GM12864 (cell line): ENCODE results near the gene KRT6C.
"Not testable (repeated sequence)": the region's sequence is repeated elsewhere in the genome, so short reads cannot be mapped to it uniquely, and the experiment has no call there.

Experiments used
- DNase-seq: peaks from one replicate; pipeline ENCODE4 v3.0.0-alpha.2; 2011; ENCODE audit warnings: low read depth
- H3K4me3 ChIP-seq: 2 replicates; pipeline ENCODE4 v1.5.1; 2011; ENCODE audit warnings: mild to moderate bottlenecking, low read depth, low read length, control low read depth
- TF ChIP-seq, protein P1 (sequence below): IDR thresholded peaks from 2 replicates; pipeline ENCODE4 v1.5.1; 2011; ENCODE audit warnings: low read depth, mild to moderate bottlenecking, moderate library complexity, low read length, control low read depth, inconsistent platforms; ENCODE audit errors: missing control alignments

KRT6C gene

DNA sequence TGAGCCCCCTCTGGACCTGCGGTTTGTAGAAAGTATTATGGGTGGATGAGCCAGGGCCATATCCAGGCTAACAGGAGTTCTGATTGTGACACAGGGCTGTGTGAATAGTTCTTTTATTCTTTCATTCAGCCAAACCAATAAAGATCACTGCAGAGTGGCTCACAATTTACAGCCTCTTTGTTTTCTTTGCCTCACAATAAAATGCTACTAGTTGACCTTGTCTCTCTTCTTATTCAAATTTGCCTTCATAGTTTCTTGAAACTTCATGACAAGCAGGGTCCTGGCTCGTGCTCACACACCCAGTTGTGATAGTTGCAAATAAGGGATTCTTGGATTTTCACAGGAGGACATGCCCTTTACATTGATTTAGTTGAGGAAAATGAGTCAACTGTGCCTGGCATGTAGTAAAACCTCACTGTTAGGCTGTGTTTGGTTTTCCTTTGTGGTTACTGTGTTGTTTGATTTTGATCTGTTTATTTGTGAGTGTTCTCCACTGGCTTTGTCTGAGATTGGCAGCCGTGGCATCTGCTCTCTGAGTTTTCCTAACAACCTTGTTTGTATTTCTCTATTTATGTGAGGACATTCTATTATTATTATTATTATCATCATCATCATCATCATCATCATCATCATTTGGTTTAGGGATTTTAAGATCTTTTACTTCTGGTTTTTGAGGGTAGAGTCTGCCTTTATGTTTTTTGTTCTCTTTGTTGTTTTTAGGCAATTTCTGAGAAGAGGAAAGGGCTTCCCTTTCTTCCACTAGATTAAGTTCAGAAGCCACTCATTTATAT lies 19.0 kb downstream of the KRT6C start:
- TF ChIP-seq, protein P1, sequence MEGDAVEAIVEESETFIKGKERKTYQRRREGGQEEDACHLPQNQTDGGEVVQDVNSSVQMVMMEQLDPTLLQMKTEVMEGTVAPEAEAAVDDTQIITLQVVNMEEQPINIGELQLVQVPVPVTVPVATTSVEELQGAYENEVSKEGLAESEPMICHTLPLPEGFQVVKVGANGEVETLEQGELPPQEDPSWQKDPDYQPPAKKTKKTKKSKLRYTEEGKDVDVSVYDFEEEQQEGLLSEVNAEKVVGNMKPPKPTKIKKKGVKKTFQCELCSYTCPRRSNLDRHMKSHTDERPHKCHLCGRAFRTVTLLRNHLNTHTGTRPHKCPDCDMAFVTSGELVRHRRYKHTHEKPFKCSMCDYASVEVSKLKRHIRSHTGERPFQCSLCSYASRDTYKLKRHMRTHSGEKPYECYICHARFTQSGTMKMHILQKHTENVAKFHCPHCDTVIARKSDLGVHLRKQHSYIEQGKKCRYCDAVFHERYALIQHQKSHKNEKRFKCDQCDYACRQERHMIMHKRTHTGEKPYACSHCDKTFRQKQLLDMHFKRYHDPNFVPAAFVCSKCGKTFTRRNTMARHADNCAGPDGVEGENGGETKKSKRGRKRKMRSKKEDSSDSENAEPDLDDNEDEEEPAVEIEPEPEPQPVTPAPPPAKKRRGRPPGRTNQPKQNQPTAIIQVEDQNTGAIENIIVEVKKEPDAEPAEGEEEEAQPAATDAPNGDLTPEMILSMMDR = no peak
- DNase-seq = no peak
- H3K4me3 ChIP-seq = no peak overlapping the region

DNA sequence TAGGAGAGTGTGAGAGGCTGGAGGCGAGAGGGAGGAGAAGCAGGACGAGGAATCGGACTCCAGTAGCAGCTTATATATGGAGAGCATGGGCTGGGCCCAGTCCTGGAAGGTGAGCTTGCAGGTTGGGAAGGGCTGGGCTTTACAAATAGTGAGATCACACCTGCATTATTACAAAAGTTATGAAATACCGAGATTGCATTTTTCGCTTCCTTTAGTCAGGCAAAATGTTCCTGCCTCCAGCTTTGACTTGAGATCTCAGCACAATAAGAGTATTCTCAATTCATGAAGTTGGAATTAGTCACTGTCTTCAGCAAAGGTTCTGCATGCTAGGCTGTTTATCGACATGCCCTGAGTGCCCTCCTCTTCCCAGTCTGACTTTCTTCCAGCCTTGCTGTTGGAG lies 21.5 kb downstream of the KRT6C start, which contains the start of gene KRT6B:
TSS of gene KRT6B (minus strand) at position 46 of the 400 bp plus-strand sequence. CDS start 68 bp downstream, outside the sequence.
- no peak for DNase-seq
- TF ChIP-seq, protein P1 = no peak
- no peak within 1 kb of the TSS for H3K4me3 ChIP-seq

DNA sequence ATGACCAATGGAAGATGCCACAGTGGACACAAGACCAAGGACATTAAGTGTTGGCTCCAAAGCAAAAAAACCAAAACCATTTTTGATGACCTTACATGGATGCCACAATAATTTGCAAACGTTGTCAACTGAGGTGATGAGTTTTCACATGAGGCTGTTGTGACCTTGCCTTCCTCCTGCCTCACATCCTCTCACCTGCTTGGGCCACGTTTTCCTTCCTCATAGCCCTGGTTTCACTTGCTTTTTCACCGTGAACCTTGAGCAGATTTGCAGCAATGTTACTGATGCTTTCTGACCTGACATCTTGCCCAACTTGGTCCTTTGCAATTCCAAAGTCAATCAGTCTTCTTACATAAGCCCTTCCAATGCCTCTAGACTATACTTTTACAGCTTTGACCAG lies 25.4 kb downstream of the KRT6C start:
- H3K4me3 ChIP-seq = no peak overlapping the region
- TF ChIP-seq, protein P1 = no peak
- no peak for DNase-seq

DNA sequence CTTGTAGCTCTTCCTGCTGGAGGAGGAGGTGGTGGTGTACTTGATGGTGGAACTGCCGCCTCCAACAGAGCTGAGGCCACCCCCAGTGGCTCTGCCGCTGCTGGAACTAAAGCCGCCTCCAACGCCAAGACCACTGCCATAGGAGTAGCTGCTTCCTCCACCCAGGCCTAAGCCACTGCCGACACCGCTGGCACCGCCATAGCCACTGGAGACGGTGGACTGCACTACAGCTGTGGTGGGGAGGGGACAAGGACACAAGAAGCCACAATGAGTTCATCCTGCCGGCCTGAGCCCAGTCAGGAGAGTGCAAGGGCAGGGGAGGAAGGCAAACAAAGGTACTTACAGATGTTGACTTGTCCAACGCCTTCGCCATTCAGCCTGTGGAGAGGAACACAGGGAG lies 26.4 kb downstream of the KRT6C start:
- not testable (repeated sequence) for H3K4me3 ChIP-seq, DNase-seq

DNA sequence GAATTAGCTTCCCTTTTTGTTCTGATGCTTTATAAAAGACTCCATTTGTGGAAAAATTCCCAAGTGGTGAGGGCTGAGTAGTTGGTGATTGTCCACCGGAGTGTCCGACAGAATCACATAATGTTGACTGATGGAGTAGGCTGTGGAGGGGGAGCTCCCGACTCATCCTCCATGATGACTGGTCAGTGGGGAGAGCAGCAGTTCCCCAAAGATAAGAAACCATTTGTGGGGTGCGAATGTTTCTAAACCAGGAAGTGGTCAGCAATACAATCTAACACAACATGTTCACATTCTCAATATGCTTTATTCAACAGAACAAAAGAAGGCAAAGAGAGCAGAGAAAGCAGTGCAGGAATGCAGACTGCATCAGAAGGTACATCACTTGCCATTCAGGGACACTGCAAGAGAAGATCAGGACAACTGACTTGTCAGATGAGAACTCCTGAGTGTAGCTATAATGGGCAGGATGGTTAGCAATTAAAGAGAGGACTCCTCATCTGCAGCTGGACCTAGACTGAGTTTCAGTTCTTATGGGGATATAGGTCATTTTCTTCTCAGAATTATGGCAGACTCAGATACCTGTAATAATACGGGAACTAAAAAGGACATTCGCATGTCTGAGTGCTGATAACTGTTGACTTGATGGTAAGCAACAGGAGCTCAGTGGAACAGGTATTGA lies 27.1 kb downstream of the KRT6C start:
- DNase-seq = no peak
- TF ChIP-seq, protein P1 = no peak
- H3K4me3 ChIP-seq = no peak overlapping the region

DNA sequence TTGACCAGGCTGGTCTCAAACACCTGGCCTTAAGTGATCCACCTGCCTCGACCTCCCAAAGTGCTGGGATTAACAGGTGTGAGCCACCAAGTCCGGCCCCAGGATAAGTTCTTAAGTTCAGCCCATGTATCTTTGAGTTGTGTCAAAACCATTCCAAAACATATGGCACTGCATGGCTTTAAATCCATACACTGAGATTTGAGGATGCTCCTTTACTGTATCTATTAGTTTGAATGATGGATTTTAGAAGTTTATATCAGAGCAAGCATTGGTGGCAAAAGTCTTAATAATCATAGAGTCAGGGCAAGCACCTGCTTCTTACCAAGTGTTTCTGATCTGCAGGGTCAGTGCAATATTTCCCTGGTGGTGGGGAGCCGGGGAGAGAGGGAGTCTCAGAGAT lies 27.7 kb downstream of the KRT6C start:
- no peak overlapping the region for H3K4me3 ChIP-seq
- DNase-seq = no peak
- TF ChIP-seq, protein P1 = no peak

DNA sequence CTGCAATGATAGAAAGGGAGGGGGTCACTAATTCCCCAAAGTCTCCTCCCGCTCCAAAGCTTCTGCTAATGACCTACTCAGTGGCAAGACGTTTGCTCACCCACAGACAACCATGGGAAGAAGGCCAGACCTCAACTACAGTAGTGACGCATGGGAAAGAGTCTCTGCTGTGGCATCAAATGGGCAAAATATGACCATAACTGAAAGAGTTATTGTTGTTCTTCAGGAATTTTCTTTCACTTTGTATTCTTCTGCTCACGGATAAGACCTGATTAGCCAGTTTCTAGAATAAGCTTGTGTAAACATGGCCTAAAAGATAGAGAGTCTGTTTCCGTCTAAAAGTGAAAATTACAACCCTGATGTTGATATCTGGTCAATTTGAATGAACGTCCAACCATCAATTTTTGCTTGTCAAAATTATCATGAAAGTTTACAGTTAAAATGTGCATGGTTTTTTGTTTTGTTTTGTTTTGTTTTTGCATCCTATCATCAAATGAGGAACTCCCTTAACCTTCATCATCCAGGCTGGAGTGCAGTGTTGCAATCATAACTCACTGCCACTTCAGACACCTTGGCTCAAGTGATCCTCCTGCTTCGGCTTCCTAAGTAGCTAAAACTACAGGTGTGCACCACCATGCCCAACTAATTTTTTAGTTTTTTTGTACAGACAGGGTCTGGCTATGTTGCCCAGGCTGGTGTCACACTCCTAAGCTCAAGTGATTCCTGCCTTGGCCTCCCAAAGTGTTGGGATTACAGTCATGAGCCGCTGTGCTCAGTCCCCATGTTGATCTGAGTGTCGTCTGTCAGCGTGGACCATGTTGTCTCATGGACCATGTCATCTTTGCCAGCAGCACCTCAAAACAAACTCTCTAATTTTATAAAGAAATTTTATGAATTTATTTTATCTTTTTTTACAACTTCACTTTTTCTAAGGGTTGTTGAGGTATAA lies 28.7 kb downstream of the KRT6C start:
- no peak overlapping the region for H3K4me3 ChIP-seq
- TF ChIP-seq, protein P1 = no peak
- DNase-seq = no peak
